GM23248 (cell line): ENCODE results near the gene TM9SF3.

Experiments
- EZH2 ChIP-seq: fragments of 200-600 bp; sonication (generic); IDR thresholded peaks from 2 replicates; pipeline ENCODE4 v1.6.1; 2018; ENCODE audit warnings: antibody characterized with exemption, mild to moderate bottlenecking; ENCODE audit not compliant: insufficient read depth, poor library complexity, severe bottlenecking
- EZH2phosphoT487 ChIP-seq: fragments of 200-600 bp; sonication (generic); IDR thresholded peaks from 2 replicates; pipeline ENCODE4 v1.6.1; 2018; ENCODE audit warnings: antibody characterized with exemption, moderate library complexity, mild to moderate bottlenecking, low read depth; ENCODE audit not compliant: insufficient read depth

DNA sequence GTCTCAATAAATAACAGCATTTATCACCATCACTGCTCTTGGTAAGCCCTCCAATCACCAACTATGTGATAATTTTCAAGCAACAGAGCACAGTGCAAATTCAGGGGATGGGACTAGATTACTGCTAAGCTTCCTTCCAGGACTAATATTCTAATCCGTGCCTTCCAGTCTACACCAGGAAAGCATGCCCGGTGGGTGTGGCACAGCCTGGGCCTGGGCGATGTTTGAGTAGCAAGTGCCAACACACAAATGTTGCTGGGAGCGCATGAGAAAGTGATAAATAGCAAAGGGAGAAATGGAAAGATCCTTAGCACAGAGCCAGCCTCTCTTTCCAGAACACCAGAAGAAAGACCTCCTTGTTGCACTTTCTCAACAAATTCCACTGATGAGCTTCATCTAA lies 13.5 kb upstream of the TM9SF3 start:
- TF ChIP-seq EZH2phosphoT487 (no peak), EZH2 (no peak)
